ENCODE results near the gene ABHD18.
"Not testable (repeated sequence)": the region's sequence is repeated elsewhere in the genome, so short reads cannot be mapped to it uniquely, and the experiment has no call there.

Gene ABHD18

DNA sequence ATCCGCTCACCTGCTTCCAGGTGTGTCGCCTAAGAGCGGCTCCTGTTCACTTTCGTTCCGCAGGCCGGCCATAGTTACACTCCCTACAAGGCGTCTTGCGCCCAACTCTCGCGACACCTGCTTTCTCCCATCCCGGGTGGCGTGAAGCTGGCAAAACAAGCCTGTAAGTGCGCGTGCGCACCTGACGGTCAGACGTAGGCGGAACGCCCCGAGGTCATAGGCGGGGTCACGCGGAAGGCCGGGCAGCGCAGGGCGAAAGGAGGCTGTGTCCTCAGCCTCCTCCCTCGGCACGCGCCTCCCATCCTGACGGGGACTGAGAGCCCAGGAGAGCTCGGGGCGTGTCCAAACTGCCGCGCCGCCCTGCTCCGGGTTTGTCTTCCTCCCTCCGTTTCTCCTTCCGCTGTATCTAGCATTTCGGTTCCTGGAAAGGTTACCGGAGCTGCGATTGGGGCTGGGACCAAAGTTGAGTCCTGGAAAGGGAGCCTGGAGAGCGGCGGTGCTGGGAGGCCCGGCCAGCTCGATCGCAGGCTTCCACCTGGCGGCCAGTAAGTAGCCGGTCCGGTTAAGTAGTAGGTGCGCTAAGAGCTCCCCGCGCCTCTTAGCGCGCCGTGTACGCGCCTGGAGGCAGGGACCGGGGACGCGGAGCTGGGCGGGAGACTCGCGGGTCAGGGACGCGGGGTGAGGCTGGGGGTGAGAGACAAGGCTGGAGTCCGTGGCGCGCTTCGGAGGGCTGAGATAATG, at the start of gene ABHD18, which contains the start of gene MFSD8:
Gene ABHD18 (plus strand): TSS at position 345 of the 741 bp plus-strand sequence. CDS start 17,550 bp downstream, outside the sequence.
Gene MFSD8 (minus strand): TSS at position 112 of the 741 bp plus-strand sequence. CDS start 40 bp downstream, at position 72.
- Histone ChIP-seq H3K36me3 (ENCODE audit: control insufficient read depth, insufficient read depth, low read length) (no peaks in the 10 kb centered on the region; the same call in 1 of the 2 replicates), H3K27me3 (replicated peaks; ENCODE audit: control insufficient read depth, insufficient read depth, low read length) (no peaks in the 10 kb centered on the region), H3K4me3 (replicated peaks; ENCODE audit: low read depth, low read length) (peak within 1 kb of the TSS; percentile 100)
- peak; percentile 99 for DNase-seq (ENCODE audit: extremely low read depth, insufficient read length)
- TF ChIP-seq, protein P1, sequence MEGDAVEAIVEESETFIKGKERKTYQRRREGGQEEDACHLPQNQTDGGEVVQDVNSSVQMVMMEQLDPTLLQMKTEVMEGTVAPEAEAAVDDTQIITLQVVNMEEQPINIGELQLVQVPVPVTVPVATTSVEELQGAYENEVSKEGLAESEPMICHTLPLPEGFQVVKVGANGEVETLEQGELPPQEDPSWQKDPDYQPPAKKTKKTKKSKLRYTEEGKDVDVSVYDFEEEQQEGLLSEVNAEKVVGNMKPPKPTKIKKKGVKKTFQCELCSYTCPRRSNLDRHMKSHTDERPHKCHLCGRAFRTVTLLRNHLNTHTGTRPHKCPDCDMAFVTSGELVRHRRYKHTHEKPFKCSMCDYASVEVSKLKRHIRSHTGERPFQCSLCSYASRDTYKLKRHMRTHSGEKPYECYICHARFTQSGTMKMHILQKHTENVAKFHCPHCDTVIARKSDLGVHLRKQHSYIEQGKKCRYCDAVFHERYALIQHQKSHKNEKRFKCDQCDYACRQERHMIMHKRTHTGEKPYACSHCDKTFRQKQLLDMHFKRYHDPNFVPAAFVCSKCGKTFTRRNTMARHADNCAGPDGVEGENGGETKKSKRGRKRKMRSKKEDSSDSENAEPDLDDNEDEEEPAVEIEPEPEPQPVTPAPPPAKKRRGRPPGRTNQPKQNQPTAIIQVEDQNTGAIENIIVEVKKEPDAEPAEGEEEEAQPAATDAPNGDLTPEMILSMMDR (IDR thresholded peaks at IDR 0.05; ENCODE audit: insufficient read depth, low read length, poor library complexity, severe bottlenecking): peak; percentile 36

DNA sequence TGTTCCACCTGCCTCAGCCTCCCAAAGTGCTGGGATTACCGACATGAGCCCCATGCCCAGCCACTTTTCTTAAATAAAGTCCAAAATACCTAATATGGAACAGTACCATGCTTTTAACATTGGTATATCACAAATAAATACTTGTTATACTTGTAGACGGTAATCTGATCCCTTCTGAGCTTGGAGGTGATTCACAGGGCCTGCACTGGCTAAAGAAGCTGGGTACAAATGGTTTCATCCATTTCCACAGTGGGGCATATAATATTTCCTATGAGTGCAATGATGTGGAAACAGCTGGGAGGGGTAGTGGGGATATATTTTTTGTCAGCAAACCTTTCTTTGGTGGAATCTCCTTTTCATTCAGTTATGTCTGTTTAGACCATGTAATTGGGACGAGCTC, 48.7 kb upstream of the ABHD18 start:
- Histone ChIP-seq H3K36me3 (ENCODE audit: control insufficient read depth, insufficient read depth, low read length) (peaks cover 4% of the 10 kb centered on the region), H3K4me3 (replicated peaks; ENCODE audit: low read depth, low read length) (no peak overlapping the region), H3K27me3 (replicated peaks; ENCODE audit: control insufficient read depth, insufficient read depth, low read length) (no peaks in the 10 kb centered on the region)
- DNase-seq (ENCODE audit: extremely low read depth, insufficient read length): no peak
- TF ChIP-seq, protein P1 (IDR thresholded peaks at IDR 0.05; ENCODE audit: insufficient read depth, low read length, poor library complexity, severe bottlenecking): no peak

DNA sequence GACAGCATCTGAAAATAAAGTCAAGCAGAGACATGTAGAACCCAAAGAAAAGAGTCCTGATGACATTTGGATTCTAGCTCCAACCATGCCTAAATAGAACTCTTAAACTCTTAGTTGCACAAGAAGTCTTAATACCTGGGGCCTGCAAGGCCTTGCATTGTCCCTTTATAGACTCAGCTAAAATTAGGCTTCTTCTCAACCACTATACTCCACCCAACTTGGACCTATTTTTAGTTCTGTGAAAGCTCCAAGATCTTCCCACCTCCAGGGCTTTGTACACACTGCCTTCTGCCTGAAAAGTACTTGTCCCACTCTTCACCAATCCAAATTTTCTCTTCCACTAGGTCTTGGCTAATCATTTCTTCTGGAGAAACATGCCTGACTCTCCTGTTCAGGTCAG, 48.1 kb upstream of the ABHD18 start:
- Histone ChIP-seq H3K4me3 (replicated peaks; ENCODE audit: low read depth, low read length) (no peak overlapping the region), H3K36me3 (ENCODE audit: control insufficient read depth, insufficient read depth, low read length) (peaks cover 4% of the 10 kb centered on the region), H3K27me3 (replicated peaks; ENCODE audit: control insufficient read depth, insufficient read depth, low read length) (no peaks in the 10 kb centered on the region)
- TF ChIP-seq, protein P1 (IDR thresholded peaks at IDR 0.05; ENCODE audit: insufficient read depth, low read length, poor library complexity, severe bottlenecking): no peak
- no peak for DNase-seq (ENCODE audit: extremely low read depth, insufficient read length)

DNA sequence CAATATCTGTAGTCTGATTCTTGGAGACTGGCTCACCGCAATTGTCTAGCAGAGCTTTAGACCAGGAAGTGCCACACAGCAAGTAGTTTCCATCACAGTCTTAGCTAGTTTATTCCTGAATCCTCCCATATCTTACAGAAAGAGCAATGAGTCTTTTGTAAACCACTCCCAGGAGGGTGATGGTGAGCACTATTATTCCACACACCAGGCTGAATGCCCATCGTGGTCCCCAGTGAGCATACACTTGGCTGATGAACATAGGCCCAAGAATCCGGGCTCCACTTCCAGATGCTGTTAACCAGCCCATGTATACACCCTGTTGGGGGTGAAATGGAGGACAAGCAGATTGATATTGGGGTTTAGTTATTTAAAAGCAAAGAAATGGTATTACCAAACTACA, 44.7 kb upstream of the ABHD18 start:
- TF ChIP-seq, protein P1 (IDR thresholded peaks at IDR 0.05; ENCODE audit: insufficient read depth, low read length, poor library complexity, severe bottlenecking): no peak
- Histone ChIP-seq H3K27me3 (replicated peaks; ENCODE audit: control insufficient read depth, insufficient read depth, low read length) (no peaks in the 10 kb centered on the region), H3K4me3 (replicated peaks; ENCODE audit: low read depth, low read length) (no peak overlapping the region), H3K36me3 (ENCODE audit: control insufficient read depth, insufficient read depth, low read length) (peaks cover 4% of the 10 kb centered on the region)
- no peak for DNase-seq (ENCODE audit: extremely low read depth, insufficient read length)

DNA sequence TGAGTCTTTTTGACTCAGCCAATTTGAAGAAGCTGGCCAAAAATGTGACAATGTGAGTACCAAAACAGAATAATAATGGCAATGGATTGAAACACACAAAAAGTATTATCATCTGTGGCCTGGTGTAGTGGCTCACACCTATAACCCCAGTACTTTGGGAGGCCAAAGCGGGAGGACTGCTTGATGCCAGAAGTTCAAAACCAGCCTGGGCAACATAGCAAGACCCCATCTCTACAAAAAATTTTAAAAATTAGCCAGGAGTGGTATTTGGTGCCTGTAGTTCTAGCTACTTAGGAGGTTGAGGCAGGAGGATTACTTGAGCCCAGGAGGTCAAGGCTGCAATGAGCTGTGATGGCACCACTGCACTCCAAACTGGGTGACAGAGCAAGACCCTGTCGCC, 43.0 kb upstream of the ABHD18 start:
- Histone ChIP-seq H3K36me3 (ENCODE audit: control insufficient read depth, insufficient read depth, low read length) (peaks cover 4% of the 10 kb centered on the region), H3K27me3 (replicated peaks; ENCODE audit: control insufficient read depth, insufficient read depth, low read length) (no peaks in the 10 kb centered on the region), H3K4me3 (replicated peaks; ENCODE audit: low read depth, low read length) (no peak overlapping the region)
- TF ChIP-seq, protein P1 (IDR thresholded peaks at IDR 0.05; ENCODE audit: insufficient read depth, low read length, poor library complexity, severe bottlenecking): no peak
- no peak for DNase-seq (ENCODE audit: extremely low read depth, insufficient read length)

DNA sequence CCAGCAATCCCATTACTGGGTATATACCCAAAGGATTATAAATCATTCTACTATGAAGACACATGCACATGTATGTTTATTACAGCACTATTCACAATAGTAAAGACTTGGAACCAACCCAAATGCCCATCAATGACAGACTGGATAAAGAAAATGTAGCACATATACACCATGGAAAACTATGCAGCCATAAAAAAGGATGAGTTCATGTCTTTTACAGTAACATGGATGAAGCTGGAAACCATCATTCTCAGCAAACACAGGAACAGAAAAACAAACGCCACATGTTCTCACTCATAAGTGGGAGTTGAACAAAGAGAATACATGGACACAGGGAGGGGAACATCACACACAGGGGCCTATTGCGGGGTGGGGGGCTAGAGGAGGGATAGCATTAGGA, 39.5 kb upstream of the ABHD18 start:
- not testable (repeated sequence) for DNase-seq (ENCODE audit: extremely low read depth, insufficient read length); H3K4me3 ChIP-seq (replicated peaks; ENCODE audit: low read depth, low read length); H3K36me3 ChIP-seq (ENCODE audit: control insufficient read depth, insufficient read depth, low read length); H3K27me3 ChIP-seq (replicated peaks; ENCODE audit: control insufficient read depth, insufficient read depth, low read length)
